Cardiac muscle cell (in vitro differentiated cells and primary cell): ENCODE data around the gene TRABD2B. TPM values are rescaled to one million over a fixed set of nuclear protein-coding genes. Genes with fewer than 3 reads are reported as not detected.

Source experiments
- DNase-seq, 2 donors: peaks; one replicate each; pipeline versions ENCODE4 v3.0.0 to v3.0.0-alpha.2; 2010 to 2017; ENCODE audit warnings: low read depth in 1 of 2, low spot score in 1 of 2
- H3K27ac ChIP-seq: fragments of 200-600 bp; sonication (generic); 2 replicates; pipeline ENCODE4 v1.5.1; 2016
- H3K27me3 ChIP-seq: fragments of 200-600 bp; sonication (generic); 2 replicates; pipeline ENCODE4 v1.6.0; 2016; ENCODE audit warnings: control low read depth
- H3K36me3 ChIP-seq: fragments of 200-600 bp; sonication (generic); 2 replicates; pipeline ENCODE4 v1.5.1; 2016; ENCODE audit warnings: control low read depth
- H3K4me1 ChIP-seq: fragments of 200-600 bp; sonication (generic); 2 replicates; pipeline ENCODE4 v1.8.1; 2017; ENCODE audit warnings: low read depth, mild to moderate bottlenecking, mixed run types
- H3K4me3 ChIP-seq: fragments of 200-600 bp; sonication (generic); 2 replicates; pipeline ENCODE4 v1.5.1; 2016; ENCODE audit warnings: mild to moderate bottlenecking
- H3K9me3 ChIP-seq: fragments of 200-600 bp; sonication (generic); 2 replicates; pipeline ENCODE4 v1.5.1; 2017; ENCODE audit warnings: low read depth, mild to moderate bottlenecking, control low read depth
- polyA plus RNA-seq: library from polyadenylated mRNA; unstranded; fragments of >200 nt; fragmentation: Nextera tagmentation; extraction: Ambion mirVana; gene quantifications from 2 replicates; pipeline ENCODE4 v1.2.1, GENCODE V29; 2016
- total RNA-seq: library from RNA; depleted of rRNA; stranded (reverse); fragments of >200 nt; gene quantifications from 2 replicates; pipeline ENCODE4 v1.2.3, GENCODE V29; 2016
- TF ChIP-seq, protein P1 (sequence below): IDR thresholded peaks from 2 replicates; pipeline ENCODE4 v1.5.1; 2012; ENCODE audit warnings: low read depth, mild to moderate bottlenecking, low read length

The TRABD2B gene
- total and polyA plus RNA-seq, 2 experiments from 2014 or later: 0.60 to 0.82 TPM

DNA sequence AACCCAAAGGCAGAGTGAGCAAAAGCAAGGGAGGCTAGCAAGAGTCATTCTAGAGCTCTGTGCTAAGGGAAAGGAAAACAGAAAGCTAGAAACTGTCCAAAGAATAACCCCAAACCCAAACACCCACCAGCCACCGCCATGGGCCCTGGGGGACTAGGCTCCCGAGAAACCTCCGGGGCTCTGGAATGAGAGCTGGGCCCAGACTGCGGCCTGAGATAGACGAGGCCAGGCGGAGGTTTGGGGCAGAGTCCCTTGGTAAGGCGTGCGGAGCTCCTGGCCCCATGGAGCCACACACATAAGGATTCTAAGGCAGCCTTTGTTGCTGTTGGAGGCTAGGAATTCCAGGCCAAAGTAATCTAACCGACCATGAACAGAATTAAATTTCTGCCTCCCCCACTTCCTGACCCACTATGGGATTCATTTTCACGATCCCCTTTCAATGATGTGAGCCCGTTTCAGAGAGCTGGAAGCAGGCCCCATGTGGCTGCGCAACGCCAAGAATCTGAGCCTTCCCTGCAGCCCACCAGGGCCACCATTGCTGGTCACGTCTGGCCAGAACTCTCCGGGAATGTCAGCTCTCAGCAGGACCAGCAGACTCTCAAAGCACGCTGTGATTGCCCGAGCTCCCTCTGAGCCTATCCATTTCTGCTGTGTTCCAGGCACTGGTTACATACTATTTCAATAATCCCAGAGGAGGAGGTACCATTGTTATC is 145.0 kb downstream of the TRABD2B start:
- TF ChIP-seq, protein P1, sequence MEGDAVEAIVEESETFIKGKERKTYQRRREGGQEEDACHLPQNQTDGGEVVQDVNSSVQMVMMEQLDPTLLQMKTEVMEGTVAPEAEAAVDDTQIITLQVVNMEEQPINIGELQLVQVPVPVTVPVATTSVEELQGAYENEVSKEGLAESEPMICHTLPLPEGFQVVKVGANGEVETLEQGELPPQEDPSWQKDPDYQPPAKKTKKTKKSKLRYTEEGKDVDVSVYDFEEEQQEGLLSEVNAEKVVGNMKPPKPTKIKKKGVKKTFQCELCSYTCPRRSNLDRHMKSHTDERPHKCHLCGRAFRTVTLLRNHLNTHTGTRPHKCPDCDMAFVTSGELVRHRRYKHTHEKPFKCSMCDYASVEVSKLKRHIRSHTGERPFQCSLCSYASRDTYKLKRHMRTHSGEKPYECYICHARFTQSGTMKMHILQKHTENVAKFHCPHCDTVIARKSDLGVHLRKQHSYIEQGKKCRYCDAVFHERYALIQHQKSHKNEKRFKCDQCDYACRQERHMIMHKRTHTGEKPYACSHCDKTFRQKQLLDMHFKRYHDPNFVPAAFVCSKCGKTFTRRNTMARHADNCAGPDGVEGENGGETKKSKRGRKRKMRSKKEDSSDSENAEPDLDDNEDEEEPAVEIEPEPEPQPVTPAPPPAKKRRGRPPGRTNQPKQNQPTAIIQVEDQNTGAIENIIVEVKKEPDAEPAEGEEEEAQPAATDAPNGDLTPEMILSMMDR: no peak
- H3K4me3 ChIP-seq: no peak overlapping the region
- no peaks in the 10 kb centered on the region for H3K4me1 ChIP-seq
- no peak for DNase-seq
- H3K36me3 ChIP-seq: no peaks in the 10 kb centered on the region
- H3K9me3 ChIP-seq: no peaks in the 10 kb centered on the region
- H3K27ac ChIP-seq: no peak overlapping the region
- H3K27me3 ChIP-seq: no peaks in the 10 kb centered on the region

DNA sequence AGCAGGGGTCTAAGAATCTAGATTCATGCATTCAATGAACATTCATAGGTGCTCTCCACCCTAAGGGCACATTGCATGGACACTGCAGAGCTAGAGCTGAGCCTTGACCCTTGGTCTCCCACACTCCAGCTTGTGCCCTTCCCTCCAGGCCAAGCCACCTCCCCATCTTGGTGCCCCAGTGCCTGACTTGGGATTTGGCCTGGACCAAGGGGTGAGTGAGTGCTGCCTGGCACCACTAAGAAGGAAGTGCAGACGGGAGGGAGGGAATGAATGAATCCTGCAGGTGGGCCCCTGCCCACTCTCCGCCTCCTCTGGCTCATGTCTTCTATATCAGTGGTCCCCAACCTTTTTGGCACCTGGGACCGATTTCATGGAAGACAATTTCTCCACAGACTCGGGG is 146.7 kb downstream of the TRABD2B start:
- no peaks in the 10 kb centered on the region for H3K9me3 ChIP-seq
- no peak overlapping the region for H3K4me3 ChIP-seq
- no peak overlapping the region for H3K27ac ChIP-seq
- no peaks in the 10 kb centered on the region for H3K36me3 ChIP-seq
- DNase-seq: no peak
- TF ChIP-seq, protein P1: no peak
- no peaks in the 10 kb centered on the region for H3K4me1 ChIP-seq
- peaks cover 4% of the 10 kb centered on the region for H3K27me3 ChIP-seq

DNA sequence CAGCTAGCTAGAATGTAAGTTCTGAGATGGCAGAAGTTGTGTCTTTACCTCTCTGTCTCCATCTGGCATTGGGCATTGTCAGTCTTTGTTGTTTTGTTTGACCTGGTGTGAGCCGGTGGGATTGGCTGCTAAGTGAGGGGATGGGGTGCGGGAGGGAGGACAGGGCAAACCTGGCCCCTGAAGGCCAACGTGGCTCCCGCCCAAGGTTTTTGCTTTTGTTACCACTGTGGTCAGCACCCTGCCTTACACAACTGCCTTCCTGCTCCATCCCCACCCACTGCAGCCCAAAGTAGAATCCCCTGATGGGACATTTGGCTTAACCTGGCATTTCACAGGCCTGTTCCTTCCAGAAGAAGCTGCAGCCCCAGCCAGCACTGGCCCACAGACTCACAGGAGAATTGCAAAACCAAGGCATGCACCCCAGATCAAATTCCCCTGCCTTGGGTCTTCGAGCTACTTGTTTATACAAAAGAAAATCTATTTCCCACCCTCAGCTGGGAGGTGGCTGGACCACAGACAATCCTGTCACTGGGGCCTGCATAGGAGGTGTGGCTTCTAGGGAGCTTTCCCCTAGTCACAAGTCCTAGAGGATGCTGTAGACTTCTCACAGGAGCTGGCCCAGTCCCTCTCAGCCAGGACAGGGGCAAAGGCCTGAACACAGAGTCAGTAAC is 147.5 kb downstream of the TRABD2B start:
- H3K9me3 ChIP-seq: no peaks in the 10 kb centered on the region
- H3K27ac ChIP-seq: no peak overlapping the region
- H3K4me3 ChIP-seq: no peak overlapping the region
- H3K36me3 ChIP-seq: no peaks in the 10 kb centered on the region
- TF ChIP-seq, protein P1: no peak
- no peaks in the 10 kb centered on the region for H3K4me1 ChIP-seq
- DNase-seq: no peak
- H3K27me3 ChIP-seq: peaks cover 4% of the 10 kb centered on the region

DNA sequence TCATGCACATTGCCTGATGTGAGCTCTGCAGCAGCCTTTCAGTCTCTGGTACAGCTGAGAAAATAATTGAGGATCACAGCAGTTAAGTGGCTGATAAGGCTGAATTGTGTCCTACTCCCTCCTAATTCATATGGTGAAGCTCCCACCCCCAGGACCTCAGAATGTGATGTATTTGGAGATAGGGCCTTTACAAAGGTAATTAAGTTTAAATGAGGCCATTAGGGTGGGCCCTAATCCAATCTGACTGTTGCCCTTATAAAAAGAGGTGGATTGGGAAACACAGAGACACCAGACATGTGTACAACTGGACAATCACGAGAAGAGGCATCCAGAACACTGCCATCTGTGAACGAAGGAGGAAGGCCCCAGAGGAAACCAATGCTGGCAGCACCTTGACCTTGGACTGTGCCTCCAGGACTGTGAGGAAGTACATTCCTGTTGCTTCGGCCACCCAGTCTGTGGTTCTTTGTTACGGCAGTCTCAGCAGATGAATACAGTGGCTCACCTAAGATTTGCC is 148.1 kb downstream of the TRABD2B start:
- no peaks in the 10 kb centered on the region for H3K4me1 ChIP-seq
- no peaks in the 10 kb centered on the region for H3K36me3 ChIP-seq
- no peak overlapping the region for H3K4me3 ChIP-seq
- peaks cover 4% of the 10 kb centered on the region for H3K27me3 ChIP-seq
- no peaks in the 10 kb centered on the region for H3K9me3 ChIP-seq
- no peak overlapping the region for H3K27ac ChIP-seq
- no peak for DNase-seq
- TF ChIP-seq, protein P1: no peak

DNA sequence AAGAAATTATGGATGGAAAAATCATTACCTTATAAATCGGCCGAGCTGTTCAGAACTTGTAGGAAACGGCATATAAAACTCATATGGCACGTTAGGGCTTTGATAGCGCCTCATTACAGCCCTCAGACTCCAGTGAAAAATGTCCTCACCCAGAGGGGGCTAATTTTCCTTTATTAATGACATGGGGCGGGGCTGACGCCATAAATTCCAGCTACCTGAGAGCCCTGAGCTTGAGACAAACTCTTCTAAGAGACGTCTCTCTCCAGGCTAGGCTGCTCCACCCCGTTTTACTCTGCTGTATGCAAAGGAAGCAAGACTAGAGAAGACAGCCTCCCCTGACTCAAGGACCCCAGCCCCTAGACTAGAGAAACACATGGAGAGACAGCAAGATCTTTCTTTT is 149.4 kb downstream of the TRABD2B start:
- H3K27ac ChIP-seq: no peak overlapping the region
- no peak for DNase-seq
- peaks cover 10% of the 10 kb centered on the region for H3K27me3 ChIP-seq
- no peaks in the 10 kb centered on the region for H3K9me3 ChIP-seq
- H3K36me3 ChIP-seq: no peaks in the 10 kb centered on the region
- H3K4me3 ChIP-seq: no peak overlapping the region
- H3K4me1 ChIP-seq: no peaks in the 10 kb centered on the region
- TF ChIP-seq, protein P1: no peak
